Gastroesophageal sphincter (tissue), 2 donors: Measurements from ENCODE around the gene NXPE3.

ENCODE experiments used
- EP300 ChIP-seq: sonication (generic); formaldehyde crosslinking; IDR thresholded peaks from one replicate; pipeline ENCODE4 v1.6.1; 2017; ENCODE audit warnings: antibody characterized with exemption, mild to moderate bottlenecking
- POLR2A ChIP-seq, 2 donors: fragments of 450-650 bp; IDR thresholded peaks; one replicate each; pipeline ENCODE4 v1.6.1; 2017; ENCODE audit warnings: antibody characterized with exemption in 2 of 2, mild to moderate bottlenecking in 2 of 2, moderate library complexity in 1 of 2

- no peak for TF ChIP-seq POLR2A (IDR thresholded peaks at IDR 0.05)
- no peak for TF ChIP-seq EP300
Measured at GRCh38 chr3:101835676-101836075, 56.7 kb downstream of the NXPE3 start.
